Measurements from ENCODE around the gene ACTR3. TPM values are rescaled to one million over a fixed set of nuclear protein-coding genes. Genes with fewer than 3 reads are reported as not detected.

The ACTR3 gene
- total and polyA plus RNA-seq, 2 of the 8 experiments (the other 6 are each of a cell fraction or from before 2014, with no cell fraction given) = 51.7 to 184 TPM

DNA sequence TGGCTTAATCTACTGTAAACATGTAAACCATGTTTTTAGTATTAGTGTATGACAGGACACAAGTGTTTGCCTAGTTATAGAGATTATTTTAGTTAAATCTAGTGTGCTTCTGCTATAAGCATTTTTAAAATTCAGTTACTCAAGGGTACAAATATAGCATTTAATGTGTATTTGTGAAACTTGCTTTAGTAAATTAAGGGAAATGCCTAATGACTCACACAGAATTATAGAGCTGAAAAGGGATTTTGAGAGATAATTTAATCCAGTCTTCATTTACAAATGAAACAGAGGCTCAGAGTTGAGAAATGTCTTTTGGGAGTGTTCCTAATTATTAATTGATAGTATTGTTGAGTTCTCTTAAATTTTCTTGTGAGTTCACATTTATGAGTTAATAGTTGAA is 8.2 kb downstream of the ACTR3 start:
- Histone ChIP-seq H2BK5ac (ENCODE audit: low read depth, low read length) (no peak overlapping the region), H3K27ac (ENCODE audit: low read depth, low read length) (no peak overlapping the region), H3K36me3 (ENCODE audit: control insufficient read depth in 2 of 4, insufficient read depth in 4 of 4, low read length in 3 of 4) (no peaks in the 10 kb centered on the region; a peak in 1 of 8 replicates), H3K79me2 (ENCODE audit: control insufficient read depth in 1 of 2, insufficient read depth in 2 of 2, low read length in 2 of 2) (peaks cover 11 to 99% of the 10 kb centered on the region in 2 experiments; a peak in 3 of 4 replicates), H2BK15ac (ENCODE audit: low read length) (no peak overlapping the region), H3K9me3 (ENCODE audit: insufficient read depth in 2 of 2, low read depth in 1 of 2, low read length in 1 of 2) (no peaks in the 10 kb centered on the region), H3K9ac (replicated peaks in 1 of 4; ENCODE audit: extremely low read depth in 1 of 4, low read depth in 3 of 4, low read length in 3 of 4) (no peak overlapping the region), H3K23ac (ENCODE audit: insufficient read length) (no peak overlapping the region), H4K5ac (ENCODE audit: insufficient read length, low read depth, low read length) (no peak overlapping the region), H2BK20ac (ENCODE audit: low read length) (no peak overlapping the region), H2AK5ac (ENCODE audit: low read depth, low read length) (no peak overlapping the region), H3K4me2 (ENCODE audit: insufficient read depth in 1 of 2, low read depth in 2 of 2, low read length in 2 of 2) (no peak overlapping the region), H3K27me3 (replicated peaks in 1 of 4; ENCODE audit: control insufficient read depth in 3 of 4, extremely low read depth in 1 of 4, insufficient read depth in 3 of 4, low read length in 3 of 4) (no peaks in the 10 kb centered on the region), H2BK12ac (ENCODE audit: low read depth, low read length) (no peak overlapping the region), H3K14ac (ENCODE audit: insufficient read length) (no peak overlapping the region), H3K18ac (ENCODE audit: extremely low read depth, low read length) (no peak overlapping the region), H2BK120ac (replicated peaks; ENCODE audit: low read depth, low read length) (no peak overlapping the region), H3K23me2 (ENCODE audit: low read depth, low read length) (no peaks in the 10 kb centered on the region), H3K79me1 (ENCODE audit: low read depth, low read length) (no peaks in the 10 kb centered on the region), H4K20me1 (replicated peaks in 1 of 2; ENCODE audit: control insufficient read depth in 1 of 2, insufficient read depth in 2 of 2, low read length in 2 of 2) (peaks cover 11 to 16% of the 10 kb centered on the region in 2 experiments), H3K56ac (replicated peaks; ENCODE audit: insufficient read length, low read depth, low read length) (no peak overlapping the region), H3K4ac (replicated peaks; ENCODE audit: insufficient read length, low read depth, low read length) (no peak overlapping the region), H4K91ac (replicated peaks; ENCODE audit: insufficient read length, low read length) (no peak overlapping the region), H2AFZ (ENCODE audit: low read length) (no peak overlapping the region), H4K8ac (ENCODE audit: extremely low read depth, insufficient read depth, low read length) (no peak overlapping the region), H3K4me3 (ENCODE audit: extremely low read depth in 1 of 4, insufficient read depth in 2 of 4, low read depth in 3 of 4, low read length in 4 of 4) (no peak overlapping the region), H3K4me1 (replicated peaks in 1 of 4; ENCODE audit: control insufficient read depth in 3 of 4, insufficient read depth in 4 of 4, low read length in 3 of 4) (peaks cover 0 to 8% (median 6%) of the 10 kb centered on the region in 4 experiments; a peak in 4 of 7 replicates)
- no peak for FAIRE-seq
- CTCF ChIA-PET (ENCODE audit: partially characterized antibody) = no interaction called here
- no peak for DNase-seq (ENCODE audit: low read depth in 1 of 2, low spot score in 2 of 2)
- POLR2A ChIA-PET (ENCODE audit: partially characterized antibody) = interaction anchor here (2.3 kb wide), 1 partner anchor 10 kb away, joined by 6 read pairs; no protein-coding TSS in a partner anchor
- TF ChIP-seq MAFK (IDR thresholded peaks at IDR 0.05; ENCODE audit: low read depth, low read length) (no peak), CHD1 (IDR thresholded peaks at IDR 0.05; ENCODE audit: low read depth, low read length) (no peak), CTBP2 (IDR thresholded peaks at IDR 0.05; ENCODE audit: borderline replicate concordance, insufficient read depth, insufficient read length, low read length) (no peak), RFX5 (IDR thresholded peaks at IDR 0.05; ENCODE audit: borderline replicate concordance, low read depth, low read length) (no peak), RAD21 (IDR thresholded peaks at IDR 0.05 in 1 of 2, conservative IDR thresholded peaks at IDR 0.05 in 1 of 2; ENCODE audit: low read depth in 2 of 2, low read length in 2 of 2) (no peak), SP2 (IDR thresholded peaks at IDR 0.05; ENCODE audit: low read length) (no peak), SRF (IDR thresholded peaks at IDR 0.05; ENCODE audit: low read depth, low read length) (no peak), RXRA (IDR thresholded peaks at IDR 0.05; ENCODE audit: insufficient read depth, low read depth, low read length) (no peak), CEBPB (IDR thresholded peaks at IDR 0.05; ENCODE audit: low read depth, low read length) (no peak), HDAC6 (IDR thresholded peaks at IDR 0.05; ENCODE audit: low read depth, low read length) (no peak)
